IMR-90 (cell line): ENCODE results near the gene AP4M1. TPM values are rescaled to one million over a fixed set of nuclear protein-coding genes. Genes with fewer than 3 reads are reported as not detected.

Experiments used
- ATAC-seq: fragments of 200-7000 bp; cut with Tn5 transposase; 2 replicates; pipeline ENCODE4 v1.9.1; 2020; ENCODE audit warnings: low read depth, mild to moderate bottlenecking, moderate library complexity
- BruUV-seq: library from RNA; stranded (reverse); fragments of 400-500 nt; replicated peaks from 2 replicates; lab custom pipeline; 2021; lab: Mats Ljungman, UMichigan
- CTCF ChIA-PET: fragments of 300-600 bp; formaldehyde crosslinking; extraction: SDS; loops from one replicate; lab custom pipeline; 2021; ENCODE audit warnings: antibody characterized with exemption; lab: Yijun Ruan, JAX
- POLR2A ChIA-PET: fragments of 300-600 bp; sonication (Branson Sonifier 250); formaldehyde crosslinking; loops from one replicate; lab custom pipeline; 2022; ENCODE audit warnings: antibody characterized with exemption; ENCODE audit not compliant: unreplicated experiment; lab: Charles Lee
- DNase-seq: peaks from one replicate; pipeline ENCODE4 v3.0.0; 2013
- H2AFZ ChIP-seq: replicated peaks from 2 replicates; pipeline ENCODE3; 2013; ENCODE audit warnings: low read length, mild to moderate bottlenecking; ENCODE audit not compliant: poor library complexity
- H2AK5ac ChIP-seq: 2 replicates; pipeline ENCODE4 v1.6.1; 2013; ENCODE audit warnings: low read depth, low read length, inconsistent platforms
- H2AK9ac ChIP-seq: replicated peaks from 2 replicates; pipeline ENCODE3; 2013; ENCODE audit warnings: mild to moderate bottlenecking, low read depth, low read length, moderate library complexity; ENCODE audit not compliant: poor library complexity
- H2BK120ac ChIP-seq: 2 replicates; pipeline ENCODE4 v1.6.1; 2013; ENCODE audit warnings: low read depth, low read length, inconsistent platforms
- H2BK15ac ChIP-seq: 3 replicates; pipeline ENCODE4 v1.6.1; 2013; ENCODE audit warnings: low read depth, low read length, inconsistent platforms
- H2BK20ac ChIP-seq: 2 replicates; pipeline ENCODE4 v1.6.1; 2013; ENCODE audit warnings: low read depth, mild to moderate bottlenecking, inconsistent platforms, low read length, moderate library complexity
- H2BK5ac ChIP-seq: 2 replicates; pipeline ENCODE4 v1.6.1; 2013; ENCODE audit warnings: mild to moderate bottlenecking, low read depth, low read length, inconsistent platforms; ENCODE audit not compliant: poor library complexity, severe bottlenecking
- H3K14ac ChIP-seq: replicated peaks from 2 replicates; pipeline ENCODE4 v1.6.1; 2013; ENCODE audit warnings: low read depth, low read length, inconsistent platforms
- H3K18ac ChIP-seq: 2 replicates; pipeline ENCODE4 v1.6.1; 2013; ENCODE audit warnings: low read depth, low read length, control low read depth
- H3K23ac ChIP-seq: 2 replicates; pipeline ENCODE4 v1.6.1; 2013; ENCODE audit warnings: low read depth, low read length, inconsistent platforms
- H3K27ac ChIP-seq: 2 replicates; pipeline ENCODE4 v1.5.1; 2013; ENCODE audit warnings: mild to moderate bottlenecking, control low read depth, low read length; ENCODE audit not compliant: insufficient read depth
- H3K27me3 ChIP-seq: 2 replicates; pipeline ENCODE4 v1.6.1; 2013; ENCODE audit warnings: low read length; ENCODE audit not compliant: control insufficient read depth, insufficient read depth
- H3K36me3 ChIP-seq: 2 replicates; pipeline ENCODE4 v1.6.1; 2013; ENCODE audit warnings: low read length, mixed read lengths; ENCODE audit not compliant: control insufficient read depth, insufficient read depth
- H3K4ac ChIP-seq: 2 replicates; pipeline ENCODE4 v1.6.1; 2013; ENCODE audit warnings: low read depth, low read length, inconsistent platforms
- H3K4me1 ChIP-seq: 2 replicates; pipeline ENCODE4 v1.6.1; 2013; ENCODE audit warnings: low read length, mixed read lengths; ENCODE audit not compliant: control insufficient read depth, insufficient read depth
- H3K4me2 ChIP-seq: 2 replicates; pipeline ENCODE4 v1.6.1; 2013; ENCODE audit warnings: low read depth, mild to moderate bottlenecking, control low read depth, low read length, moderate library complexity
- H3K4me3 ChIP-seq: 2 replicates; pipeline ENCODE4 v1.5.1; 2013; ENCODE audit warnings: low read depth, mild to moderate bottlenecking, control low read depth, low read length, moderate library complexity; ENCODE audit not compliant: insufficient read depth
- H3K56ac ChIP-seq: 2 replicates; pipeline ENCODE4 v1.6.1; 2013; ENCODE audit warnings: low read length, inconsistent platforms; ENCODE audit not compliant: insufficient read depth; ENCODE audit errors: extremely low read depth
- H3K79me1 ChIP-seq, 2 experiments: 2 replicates each; pipeline ENCODE4 v1.6.1; 2013; ENCODE audit warnings: low read length in 2 of 2, inconsistent platforms in 1 of 2, low read depth in 1 of 2
- H3K9ac ChIP-seq: 2 replicates; pipeline ENCODE4 v1.6.1; 2013; ENCODE audit warnings: low read depth, low read length, control low read depth
- H3K9me1 ChIP-seq: 2 replicates; pipeline ENCODE4 v1.6.1; 2013; ENCODE audit warnings: low read length, inconsistent platforms; ENCODE audit not compliant: insufficient read depth
- H3K9me3 ChIP-seq: 2 replicates; pipeline ENCODE4 v1.6.1; 2013; ENCODE audit warnings: low read length; ENCODE audit not compliant: control insufficient read depth, insufficient read depth
- H4K20me1 ChIP-seq: 2 replicates; pipeline ENCODE4 v1.6.1; 2013; ENCODE audit warnings: low read length, inconsistent platforms; ENCODE audit not compliant: insufficient read depth
- H4K5ac ChIP-seq: 2 replicates; pipeline ENCODE4 v1.6.1; 2013; ENCODE audit warnings: mild to moderate bottlenecking, low read depth, low read length, control low read depth
- H4K8ac ChIP-seq, 2 experiments: 2 replicates each; pipeline ENCODE4 v1.6.1; 2013; ENCODE audit warnings: low read depth in 2 of 2, low read length in 2 of 2, control low read depth in 1 of 2, inconsistent platforms in 1 of 2
- H4K91ac ChIP-seq: 2 replicates; pipeline ENCODE4 v1.6.1; 2013; ENCODE audit warnings: low read depth, low read length, inconsistent platforms; ENCODE audit not compliant: insufficient read depth
- CHD1 ChIP-seq: IDR thresholded peaks from 2 replicates; pipeline ENCODE4 v1.6.1; 2012; ENCODE audit warnings: low read depth, low read length, improper control_type of control experiment
- FOS ChIP-seq: fragments of 150-350 bp; IDR thresholded peaks from 2 replicates; pipeline ENCODE4 v1.6.1; 2016; ENCODE audit warnings: low read depth, low read length
- MXI1 ChIP-seq: IDR thresholded peaks from 2 replicates; pipeline ENCODE4 v1.6.1; 2012; ENCODE audit warnings: low read depth, mild to moderate bottlenecking, low read length, moderate library complexity, borderline replicate concordance
- SMC3 ChIP-seq: fragments of 150-350 bp; IDR thresholded peaks from 2 replicates; pipeline ENCODE4 v1.6.1; 2016; ENCODE audit warnings: low read depth, mild to moderate bottlenecking, antibody characterized with exemption, low read length, moderate library complexity
- WGBS, 2 experiments: methylation state at CpG; one replicate each; pipeline versions ENCODE4 v1.1.5 to v1.1.7; 2013; ENCODE audit warnings: missing lambda C conversion rate in 2 of 2; ENCODE audit not compliant: insufficient read length in 1 of 2; ENCODE audit errors: extremely low coverage in 2 of 2; 5-methylcytosine and 5-hydroxymethylcytosine counted together
- dilution Hi-C: fragments of 300-500 bp; cut with HindIII; formaldehyde crosslinking; loops from one replicate; pipeline ENCODE4 v1.14.3; 2018; ENCODE audit warnings: low sequenced_read_pairs; ENCODE audit not compliant: unreplicated experiment
- in situ Hi-C: fragments of 300-500 bp; cut with MboI; formaldehyde crosslinking; loops from 3 replicates; pipeline ENCODE4 v1.14.3; 2019; ENCODE audit warnings: low sequenced_read_pairs, inconsistent platforms, mixed read lengths
- intact Hi-C: fragments of 100-400 bp; cut with micrococcal nuclease; formaldehyde crosslinking; loops from 2 replicates; pipeline ENCODE4 v1.10.0; 2022
- polyA plus RNA-seq, 3 experiments: library from polyadenylated mRNA; depleted of rRNA; stranded (reverse); fragments of >200 nt; gene quantifications; 2 replicates each; pipeline ENCODE4 v1.2.3, GENCODE V29; 2012; ENCODE audit warnings: low replicate concordance in 1 of 3
- total RNA-seq: library from RNA; depleted of rRNA; stranded (reverse); fragments of >200 nt; gene quantifications from 2 replicates; pipeline ENCODE4 v1.2.3, GENCODE V29; 2012
- TF ChIP-seq, protein P1 (sequence below): conservative IDR thresholded peaks from 2 replicates; pipeline ENCODE4 v1.5.1; 2012; ENCODE audit warnings: mild to moderate bottlenecking, low read depth, low read length, improper control_type of control experiment
- TF ChIP-seq, protein P2 (sequence below): fragments of 150-350 bp; IDR thresholded peaks from 2 replicates; pipeline ENCODE4 v1.6.1; 2016; ENCODE audit warnings: low read depth, mild to moderate bottlenecking, low read length, moderate library complexity, borderline replicate concordance

AP4M1 gene
- total and polyA plus RNA-seq, 2 of the 4 experiments (the other 2 are of a cell fraction), result 21.1 to 21.4 TPM

DNA sequence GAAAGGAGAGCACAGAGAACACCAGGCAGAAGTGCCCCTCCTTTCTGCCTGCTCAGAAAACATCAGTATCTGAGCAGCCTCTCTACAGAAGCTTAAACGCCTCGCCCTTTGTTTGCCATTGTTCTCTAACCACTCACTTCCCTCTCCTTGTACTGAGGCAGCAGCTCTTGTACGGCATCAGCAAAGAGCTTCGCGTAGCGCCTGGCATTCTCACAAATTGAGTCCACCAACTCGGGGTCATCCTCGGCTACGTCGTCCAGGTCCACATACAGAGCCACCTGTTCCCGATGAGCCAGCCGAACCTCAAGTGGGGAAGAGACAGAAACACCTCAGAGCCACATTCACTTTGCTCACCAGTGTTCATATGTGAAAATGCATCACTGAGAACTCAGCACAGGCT is 2.0 kb upstream of the AP4M1 start:
- Histone ChIP-seq H4K8ac (peak overlapping the region in 1 of 2 experiments; percentile 19; a peak in 1 of 4 replicates), H2BK20ac (no peak overlapping the region), H3K56ac (no peak overlapping the region; the same call in 1 of the 2 replicates), H3K79me1 (peaks cover 33 to 70% of the 10 kb centered on the region in 2 experiments), H3K14ac (peak overlapping the region; percentile 74), H2BK5ac (no peak overlapping the region), H2AK5ac (peak overlapping the region; percentile 6), H2AK9ac (peak overlapping the region; percentile 77), H3K27ac (peak overlapping the region; percentile 24; the same call in 1 of the 2 replicates), H4K20me1 (peaks cover 7% of the 10 kb centered on the region; the same call in 1 of the 2 replicates), H3K9me3 (no peaks in the 10 kb centered on the region), H3K4me3 (peak overlapping the region; percentile 54), H3K4me1 (peaks cover 15% of the 10 kb centered on the region), H3K4me2 (peak overlapping the region; percentile 85), H2BK15ac (no peak overlapping the region), H3K36me3 (peaks cover 46% of the 10 kb centered on the region), H4K5ac (no peak overlapping the region), H3K9ac (peak overlapping the region; percentile 75), H2BK120ac (no peak overlapping the region), H4K91ac (0 out of 2 replicates have a peak overlapping the region, but pooled peaks have one; percentile 36), H3K23ac (peak overlapping the region; percentile 65; the same call in 1 of the 2 replicates), H3K9me1 (peaks cover 5% of the 10 kb centered on the region; the same call in 1 of the 2 replicates), H3K4ac (peak overlapping the region; percentile 72), H3K18ac (no peak overlapping the region), H3K27me3 (no peaks in the 10 kb centered on the region), H2AFZ (no peak overlapping the region)
- dilution Hi-C loops, result no loop called here
- in situ Hi-C loops, result no loop called here
- POLR2A ChIA-PET, result no interaction called here
- no peak for DNase-seq
- TF ChIP-seq CHD1, result no peak
- TF ChIP-seq, protein P1, sequence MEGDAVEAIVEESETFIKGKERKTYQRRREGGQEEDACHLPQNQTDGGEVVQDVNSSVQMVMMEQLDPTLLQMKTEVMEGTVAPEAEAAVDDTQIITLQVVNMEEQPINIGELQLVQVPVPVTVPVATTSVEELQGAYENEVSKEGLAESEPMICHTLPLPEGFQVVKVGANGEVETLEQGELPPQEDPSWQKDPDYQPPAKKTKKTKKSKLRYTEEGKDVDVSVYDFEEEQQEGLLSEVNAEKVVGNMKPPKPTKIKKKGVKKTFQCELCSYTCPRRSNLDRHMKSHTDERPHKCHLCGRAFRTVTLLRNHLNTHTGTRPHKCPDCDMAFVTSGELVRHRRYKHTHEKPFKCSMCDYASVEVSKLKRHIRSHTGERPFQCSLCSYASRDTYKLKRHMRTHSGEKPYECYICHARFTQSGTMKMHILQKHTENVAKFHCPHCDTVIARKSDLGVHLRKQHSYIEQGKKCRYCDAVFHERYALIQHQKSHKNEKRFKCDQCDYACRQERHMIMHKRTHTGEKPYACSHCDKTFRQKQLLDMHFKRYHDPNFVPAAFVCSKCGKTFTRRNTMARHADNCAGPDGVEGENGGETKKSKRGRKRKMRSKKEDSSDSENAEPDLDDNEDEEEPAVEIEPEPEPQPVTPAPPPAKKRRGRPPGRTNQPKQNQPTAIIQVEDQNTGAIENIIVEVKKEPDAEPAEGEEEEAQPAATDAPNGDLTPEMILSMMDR, result no peak
- TF ChIP-seq, protein P2, sequence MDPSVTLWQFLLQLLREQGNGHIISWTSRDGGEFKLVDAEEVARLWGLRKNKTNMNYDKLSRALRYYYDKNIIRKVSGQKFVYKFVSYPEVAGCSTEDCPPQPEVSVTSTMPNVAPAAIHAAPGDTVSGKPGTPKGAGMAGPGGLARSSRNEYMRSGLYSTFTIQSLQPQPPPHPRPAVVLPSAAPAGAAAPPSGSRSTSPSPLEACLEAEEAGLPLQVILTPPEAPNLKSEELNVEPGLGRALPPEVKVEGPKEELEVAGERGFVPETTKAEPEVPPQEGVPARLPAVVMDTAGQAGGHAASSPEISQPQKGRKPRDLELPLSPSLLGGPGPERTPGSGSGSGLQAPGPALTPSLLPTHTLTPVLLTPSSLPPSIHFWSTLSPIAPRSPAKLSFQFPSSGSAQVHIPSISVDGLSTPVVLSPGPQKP, result no peak
- no peak for TF ChIP-seq MXI1
- no peak for TF ChIP-seq FOS
- TF ChIP-seq SMC3, result no peak
- no peak for ATAC-seq
- intact Hi-C loops, result no loop called here
- CTCF ChIA-PET, result no interaction called here
- BruUV-seq, result no TSS peak
- WGBS, 2 experiments, result 77% methylated on average over 12 of the region's 12 CpGs; no CpG with 5 or more reads in 1 of the 2 experiments
